ENCODE measurements around the gene CAMTA1.

CAMTA1 gene

DNA sequence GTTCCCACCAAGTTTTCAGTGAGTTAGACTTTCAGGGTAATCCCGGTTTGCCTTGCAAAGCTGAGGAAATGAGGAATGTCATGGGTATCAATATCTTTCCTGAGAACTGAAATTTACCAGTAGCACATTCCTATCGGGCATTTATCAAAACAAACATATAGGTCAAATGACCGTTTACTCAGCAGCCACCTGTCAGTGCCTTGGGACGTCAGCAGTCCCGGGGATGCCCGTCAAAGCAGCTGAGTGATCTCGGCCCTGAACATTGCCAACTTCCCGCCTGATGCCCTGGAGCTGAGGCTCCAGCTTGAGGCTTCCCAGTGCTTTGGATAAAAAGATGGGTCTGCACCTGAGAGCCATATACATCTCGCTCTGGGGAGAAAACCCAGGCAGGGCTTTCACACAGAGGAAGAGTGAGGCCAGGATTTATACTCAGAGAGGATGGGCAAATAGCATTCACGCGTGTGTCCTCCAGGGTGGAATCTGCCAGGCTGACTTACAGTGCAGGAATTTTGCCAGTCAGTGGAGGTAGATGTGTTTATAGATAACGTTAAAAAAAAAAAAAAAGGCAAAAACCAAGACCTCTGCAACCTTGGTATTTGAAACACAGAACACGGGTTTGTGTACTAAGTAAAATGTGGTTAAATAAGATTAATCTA is 550.1 kb downstream of the CAMTA1 start:
- no peaks in the 10 kb centered on the region for H3K79me2 ChIP-seq (ENCODE audit: insufficient read depth, low read length)
- TF ChIP-seq, protein P1, sequence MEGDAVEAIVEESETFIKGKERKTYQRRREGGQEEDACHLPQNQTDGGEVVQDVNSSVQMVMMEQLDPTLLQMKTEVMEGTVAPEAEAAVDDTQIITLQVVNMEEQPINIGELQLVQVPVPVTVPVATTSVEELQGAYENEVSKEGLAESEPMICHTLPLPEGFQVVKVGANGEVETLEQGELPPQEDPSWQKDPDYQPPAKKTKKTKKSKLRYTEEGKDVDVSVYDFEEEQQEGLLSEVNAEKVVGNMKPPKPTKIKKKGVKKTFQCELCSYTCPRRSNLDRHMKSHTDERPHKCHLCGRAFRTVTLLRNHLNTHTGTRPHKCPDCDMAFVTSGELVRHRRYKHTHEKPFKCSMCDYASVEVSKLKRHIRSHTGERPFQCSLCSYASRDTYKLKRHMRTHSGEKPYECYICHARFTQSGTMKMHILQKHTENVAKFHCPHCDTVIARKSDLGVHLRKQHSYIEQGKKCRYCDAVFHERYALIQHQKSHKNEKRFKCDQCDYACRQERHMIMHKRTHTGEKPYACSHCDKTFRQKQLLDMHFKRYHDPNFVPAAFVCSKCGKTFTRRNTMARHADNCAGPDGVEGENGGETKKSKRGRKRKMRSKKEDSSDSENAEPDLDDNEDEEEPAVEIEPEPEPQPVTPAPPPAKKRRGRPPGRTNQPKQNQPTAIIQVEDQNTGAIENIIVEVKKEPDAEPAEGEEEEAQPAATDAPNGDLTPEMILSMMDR (IDR thresholded peaks at IDR 0.05; ENCODE audit: borderline replicate concordance, extremely low read depth, low read length, poor library complexity, severe bottlenecking): no peak
- no peak for TF ChIP-seq EZH2 (IDR thresholded peaks at IDR 0.05; ENCODE audit: borderline replicate concordance, low read depth, low read length, severe bottlenecking)
- DNase-seq (no peak), ATAC-seq (ENCODE audit: insufficient read depth, low read depth) (no peak)
- no peak overlapping the region for H2AFZ ChIP-seq (ENCODE audit: low read depth, low read length)
- H3K4me2 ChIP-seq (ENCODE audit: insufficient read depth, low read length): no peak overlapping the region
- H3K4me1 ChIP-seq (ENCODE audit: insufficient read depth, low read length): no peaks in the 10 kb centered on the region
- H4K20me1 ChIP-seq (ENCODE audit: insufficient read depth, low read length): peaks cover 3% of the 10 kb centered on the region; the same call in 1 of the 2 replicates
- H3K36me3 ChIP-seq (ENCODE audit: insufficient read depth, low read length): no peaks in the 10 kb centered on the region
- no peaks in the 10 kb centered on the region for H3K9me3 ChIP-seq (ENCODE audit: insufficient read depth, low read length, severe bottlenecking)
- no peaks in the 10 kb centered on the region for H3K27me3 ChIP-seq (ENCODE audit: insufficient read depth, low read length, poor library complexity)
- no peak overlapping the region for H3K9ac ChIP-seq (ENCODE audit: low read depth, low read length)
- no peak overlapping the region for H3K27ac ChIP-seq (ENCODE audit: low read length)
- H3K4me3 ChIP-seq (ENCODE audit: low read depth in 1 of 2, low read length in 2 of 2): no peak overlapping the region

DNA sequence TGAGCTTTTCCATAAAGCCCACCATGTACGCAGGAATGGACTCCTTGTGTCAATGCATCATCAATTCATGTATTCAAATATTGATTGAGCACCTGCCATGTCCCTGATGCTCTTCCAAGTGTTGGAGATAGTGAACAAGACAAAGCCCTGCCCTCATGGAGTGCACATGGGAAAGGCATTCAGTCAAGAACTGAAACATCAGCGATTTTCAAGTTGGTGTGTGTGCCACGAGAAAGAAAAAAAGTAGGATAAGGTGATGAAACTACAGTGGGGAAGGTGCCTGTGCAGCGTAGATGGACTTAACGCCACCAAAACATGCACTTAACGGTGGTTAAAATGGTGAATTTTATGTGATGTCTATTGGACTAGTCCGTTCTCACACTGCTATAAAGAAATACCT is 553.2 kb downstream of the CAMTA1 start:
- H3K27ac ChIP-seq (ENCODE audit: low read length): no peak overlapping the region

DNA sequence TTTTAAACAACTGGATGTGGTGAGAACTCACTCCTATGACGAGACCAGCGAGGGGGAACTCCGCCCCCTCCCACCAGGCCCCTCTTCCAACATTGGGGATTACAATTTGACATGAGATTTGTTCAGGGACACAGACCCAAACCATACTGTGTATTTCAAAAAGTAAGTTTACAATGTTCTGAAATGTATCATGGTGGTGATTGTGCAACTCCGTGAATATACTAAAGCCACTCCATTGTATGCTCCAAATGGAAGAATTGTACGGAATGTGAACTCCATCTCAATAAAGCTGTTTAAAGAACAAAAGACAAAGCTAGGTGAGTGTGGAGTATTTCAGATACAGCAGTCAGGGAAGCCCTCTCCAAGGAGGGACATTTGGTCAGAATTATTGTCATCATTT is 553.8 kb downstream of the CAMTA1 start:
- Histone ChIP-seq H3K4me1 (ENCODE audit: insufficient read depth, low read length) (no peaks in the 10 kb centered on the region), H3K27me3 (ENCODE audit: insufficient read depth, low read length, poor library complexity) (no peaks in the 10 kb centered on the region), H3K36me3 (ENCODE audit: insufficient read depth, low read length) (no peaks in the 10 kb centered on the region), H3K4me2 (ENCODE audit: insufficient read depth, low read length) (no peak overlapping the region), H2AFZ (ENCODE audit: low read depth, low read length) (no peak overlapping the region), H3K27ac (ENCODE audit: low read length) (no peak overlapping the region), H3K9me3 (ENCODE audit: insufficient read depth, low read length, severe bottlenecking) (no peaks in the 10 kb centered on the region), H3K9ac (ENCODE audit: low read depth, low read length) (no peak overlapping the region), H3K4me3 (ENCODE audit: low read depth in 1 of 2, low read length in 2 of 2) (no peak overlapping the region), H4K20me1 (ENCODE audit: insufficient read depth, low read length) (no peaks in the 10 kb centered on the region), H3K79me2 (ENCODE audit: insufficient read depth, low read length) (no peaks in the 10 kb centered on the region)
- ATAC-seq (ENCODE audit: insufficient read depth, low read depth) (no peak), DNase-seq (no peak)
- TF ChIP-seq, protein P1 (IDR thresholded peaks at IDR 0.05; ENCODE audit: borderline replicate concordance, extremely low read depth, low read length, poor library complexity, severe bottlenecking): no peak
- no peak for TF ChIP-seq EZH2 (IDR thresholded peaks at IDR 0.05; ENCODE audit: borderline replicate concordance, low read depth, low read length, severe bottlenecking)

More for the DNA sequence above, 553.2 kb downstream of the CAMTA1 start:
- Histone ChIP-seq H3K4me2 (ENCODE audit: insufficient read depth, low read length) (no peak overlapping the region), H3K4me3 (ENCODE audit: low read depth in 1 of 2, low read length in 2 of 2) (no peak overlapping the region), H3K79me2 (ENCODE audit: insufficient read depth, low read length) (no peaks in the 10 kb centered on the region), H4K20me1 (ENCODE audit: insufficient read depth, low read length) (no peaks in the 10 kb centered on the region), H3K4me1 (ENCODE audit: insufficient read depth, low read length) (no peaks in the 10 kb centered on the region), H2AFZ (ENCODE audit: low read depth, low read length) (no peak overlapping the region), H3K9ac (ENCODE audit: low read depth, low read length) (no peak overlapping the region), H3K36me3 (ENCODE audit: insufficient read depth, low read length) (no peaks in the 10 kb centered on the region), H3K9me3 (ENCODE audit: insufficient read depth, low read length, severe bottlenecking) (no peaks in the 10 kb centered on the region), H3K27me3 (ENCODE audit: insufficient read depth, low read length, poor library complexity) (no peaks in the 10 kb centered on the region)
- ATAC-seq (ENCODE audit: insufficient read depth, low read depth) (no peak), DNase-seq (no peak)
- TF ChIP-seq, protein P1 (IDR thresholded peaks at IDR 0.05; ENCODE audit: borderline replicate concordance, extremely low read depth, low read length, poor library complexity, severe bottlenecking): no peak
- no peak for TF ChIP-seq EZH2 (IDR thresholded peaks at IDR 0.05; ENCODE audit: borderline replicate concordance, low read depth, low read length, severe bottlenecking)

All from DND-41 (cell line).